ENCODE measurements around the gene DUSP2. TPM values are rescaled to one million over a fixed set of nuclear protein-coding genes. Genes with fewer than 3 reads are reported as not detected.
A peak's percentile ranks its signal among the peaks of the same experiment; 100 is the strongest.

The DUSP2 gene
- polyA plus RNA-seq, 3 donors: 48.4 to 392 (median 66.1) TPM

GRCh38 chr2:96104487-96104861 lies 40.8 kb downstream of the DUSP2 start:
- 86% methylated on average over 5 of the region's 6 CpGs for WGBS (ENCODE audit: insufficient coverage)
- DNase-seq: no peak
- Histone ChIP-seq H3K4me2 (replicated peaks; ENCODE audit: extremely low read depth, low read length, poor library complexity, severe bottlenecking) (peak overlapping the region; percentile 11), H3K27me3 (ENCODE audit: control insufficient read depth in 2 of 2, insufficient read depth in 2 of 2, low read length in 2 of 2) (no peaks in the 10 kb centered on the region), H4K20me1 (ENCODE audit: insufficient read depth, low read length) (no peaks in the 10 kb centered on the region), H3K36me3 (replicated peaks in 1 of 2; ENCODE audit: control insufficient read depth in 1 of 2, insufficient read depth in 2 of 2, low read length in 2 of 2) (no peaks in the 10 kb centered on the region), H2AFZ (ENCODE audit: insufficient read depth, low read depth, low read length, poor library complexity, severe bottlenecking) (no peak overlapping the region), H3K27ac (ENCODE audit: low read depth in 1 of 2, low read length in 2 of 2) (peak overlapping the region in 1 of 2 donors; percentile 41), H3K4me3 (replicated peaks in 1 of 3; ENCODE audit: low read depth in 2 of 3, low read length in 3 of 3) (no peak overlapping the region), H3K79me2 (ENCODE audit: insufficient read depth, low read length) (no peaks in the 10 kb centered on the region), H3K9me3 (replicated peaks in 1 of 2; ENCODE audit: control insufficient read depth in 1 of 2, insufficient read depth in 1 of 2, low read length in 2 of 2) (peaks cover 11 to 18% of the 10 kb centered on the region in 2 donors), H3K9ac (ENCODE audit: insufficient read depth, low read length, poor library complexity, severe bottlenecking) (no peak overlapping the region), H3K4me1 (ENCODE audit: control insufficient read depth in 1 of 2, insufficient read depth in 2 of 2, low read length in 2 of 2) (peaks cover 6 to 24% of the 10 kb centered on the region in 2 donors)
- TF ChIP-seq, protein P1, sequence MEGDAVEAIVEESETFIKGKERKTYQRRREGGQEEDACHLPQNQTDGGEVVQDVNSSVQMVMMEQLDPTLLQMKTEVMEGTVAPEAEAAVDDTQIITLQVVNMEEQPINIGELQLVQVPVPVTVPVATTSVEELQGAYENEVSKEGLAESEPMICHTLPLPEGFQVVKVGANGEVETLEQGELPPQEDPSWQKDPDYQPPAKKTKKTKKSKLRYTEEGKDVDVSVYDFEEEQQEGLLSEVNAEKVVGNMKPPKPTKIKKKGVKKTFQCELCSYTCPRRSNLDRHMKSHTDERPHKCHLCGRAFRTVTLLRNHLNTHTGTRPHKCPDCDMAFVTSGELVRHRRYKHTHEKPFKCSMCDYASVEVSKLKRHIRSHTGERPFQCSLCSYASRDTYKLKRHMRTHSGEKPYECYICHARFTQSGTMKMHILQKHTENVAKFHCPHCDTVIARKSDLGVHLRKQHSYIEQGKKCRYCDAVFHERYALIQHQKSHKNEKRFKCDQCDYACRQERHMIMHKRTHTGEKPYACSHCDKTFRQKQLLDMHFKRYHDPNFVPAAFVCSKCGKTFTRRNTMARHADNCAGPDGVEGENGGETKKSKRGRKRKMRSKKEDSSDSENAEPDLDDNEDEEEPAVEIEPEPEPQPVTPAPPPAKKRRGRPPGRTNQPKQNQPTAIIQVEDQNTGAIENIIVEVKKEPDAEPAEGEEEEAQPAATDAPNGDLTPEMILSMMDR (IDR thresholded peaks at IDR 0.05): no peak
- H3K4me3 Mint-ChIP-seq: no peak overlapping the region
- no peak overlapping the region for H3K27ac Mint-ChIP-seq
- intact Hi-C loops (cut with micrococcal nuclease): no loop called here
- peaks cover 13 to 27% (median 21%) of the 10 kb centered on the region in 7 donors for H3K9me3 Mint-ChIP-seq
- H3K36me3 Mint-ChIP-seq: no peaks in the 10 kb centered on the region
- peaks cover 4 to 16% (median 8%) of the 10 kb centered on the region in 3 donors for H3K27me3 Mint-ChIP-seq (ENCODE audit: low read depth in 3 of 3)
- H3K4me1 Mint-ChIP-seq: peaks cover 18% of the 10 kb centered on the region

DNA sequence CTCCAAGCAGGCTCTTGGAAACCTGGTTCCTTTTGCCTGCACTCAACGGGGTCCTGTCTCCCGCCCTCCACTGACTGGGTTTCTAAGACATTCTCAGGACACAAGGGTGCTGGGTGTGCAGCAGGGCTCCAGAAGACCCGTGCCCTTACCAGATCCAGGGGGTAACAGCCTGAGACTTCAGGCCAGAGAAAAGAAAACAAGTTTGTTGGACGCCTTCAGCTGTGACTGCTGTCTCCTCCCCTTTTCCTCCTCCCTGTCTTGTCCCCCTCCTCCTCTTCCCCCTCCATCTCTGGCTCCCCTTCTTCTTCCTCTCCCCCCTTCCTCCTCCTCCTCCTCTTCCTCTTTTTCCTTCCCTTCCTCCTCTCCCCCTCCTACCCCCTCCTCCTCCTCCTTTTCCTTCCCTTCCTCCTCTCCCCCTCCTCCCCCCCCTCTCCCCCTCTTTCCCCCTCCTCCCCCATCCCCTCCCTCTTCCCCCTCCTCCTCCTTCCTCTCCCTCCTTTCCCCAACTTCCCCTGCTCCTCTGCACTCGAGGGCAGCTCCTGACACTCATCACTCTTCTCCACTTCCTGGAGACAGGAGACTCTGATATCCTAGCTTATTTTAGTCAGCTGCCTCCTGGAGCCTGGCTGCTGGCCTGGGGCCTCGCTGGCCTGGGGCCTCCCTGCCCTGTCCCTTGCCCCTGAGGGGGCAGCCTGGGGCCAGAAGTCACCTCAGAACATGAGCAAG lies 41.3 kb downstream of the DUSP2 start:
- Histone ChIP-seq H3K4me3 (replicated peaks in 1 of 3; ENCODE audit: low read depth in 2 of 3, low read length in 3 of 3) (no peak overlapping the region), H3K27ac (ENCODE audit: low read depth in 1 of 2, low read length in 2 of 2) (peak overlapping the region; percentile 26 to 41), H3K79me2 (ENCODE audit: insufficient read depth, low read length) (no peaks in the 10 kb centered on the region), H3K4me2 (replicated peaks; ENCODE audit: extremely low read depth, low read length, poor library complexity, severe bottlenecking) (peak overlapping the region; percentile 11), H3K4me1 (ENCODE audit: control insufficient read depth in 1 of 2, insufficient read depth in 2 of 2, low read length in 2 of 2) (peaks cover 6 to 24% of the 10 kb centered on the region in 2 donors), H3K9me3 (replicated peaks in 1 of 2; ENCODE audit: control insufficient read depth in 1 of 2, insufficient read depth in 1 of 2, low read length in 2 of 2) (peaks cover 11 to 18% of the 10 kb centered on the region in 2 donors), H4K20me1 (ENCODE audit: insufficient read depth, low read length) (no peaks in the 10 kb centered on the region), H3K9ac (ENCODE audit: insufficient read depth, low read length, poor library complexity, severe bottlenecking) (no peak overlapping the region), H3K27me3 (ENCODE audit: control insufficient read depth in 2 of 2, insufficient read depth in 2 of 2, low read length in 2 of 2) (no peaks in the 10 kb centered on the region), H2AFZ (ENCODE audit: insufficient read depth, low read depth, low read length, poor library complexity, severe bottlenecking) (peak overlapping the region; percentile 4), H3K36me3 (replicated peaks in 1 of 2; ENCODE audit: control insufficient read depth in 1 of 2, insufficient read depth in 2 of 2, low read length in 2 of 2) (no peaks in the 10 kb centered on the region)
- Mint-ChIP-seq H3K4me3 (peak overlapping the region in 1 of 2 donors; percentile 55), H3K4me1 (peaks cover 21% of the 10 kb centered on the region), H3K27ac (peak overlapping the region in 3 of 7 donors; percentile 47 to 73 (median 68)), H3K36me3 (no peaks in the 10 kb centered on the region), H3K27me3 (ENCODE audit: low read depth in 3 of 3) (peaks cover 2 to 11% (median 8%) of the 10 kb centered on the region in 3 donors), H3K9me3 (peaks cover 13 to 27% (median 21%) of the 10 kb centered on the region in 7 donors)
- no peak for DNase-seq
- 29% methylated on average over 5 of the region's 6 CpGs for WGBS (ENCODE audit: insufficient coverage)
- intact Hi-C loops (cut with micrococcal nuclease): no loop called here
- TF ChIP-seq, protein P1 (IDR thresholded peaks at IDR 0.05): no peak
